ENCODE data around the gene TCP1.
A peak's percentile ranks its signal among the peaks of the same experiment; 100 is the strongest.

- no peak for TF ChIP-seq EZH2 (IDR thresholded peaks at IDR 0.05; ENCODE audit: low read depth, unreplicated experiment)
- TF ChIP-seq, protein P1, sequence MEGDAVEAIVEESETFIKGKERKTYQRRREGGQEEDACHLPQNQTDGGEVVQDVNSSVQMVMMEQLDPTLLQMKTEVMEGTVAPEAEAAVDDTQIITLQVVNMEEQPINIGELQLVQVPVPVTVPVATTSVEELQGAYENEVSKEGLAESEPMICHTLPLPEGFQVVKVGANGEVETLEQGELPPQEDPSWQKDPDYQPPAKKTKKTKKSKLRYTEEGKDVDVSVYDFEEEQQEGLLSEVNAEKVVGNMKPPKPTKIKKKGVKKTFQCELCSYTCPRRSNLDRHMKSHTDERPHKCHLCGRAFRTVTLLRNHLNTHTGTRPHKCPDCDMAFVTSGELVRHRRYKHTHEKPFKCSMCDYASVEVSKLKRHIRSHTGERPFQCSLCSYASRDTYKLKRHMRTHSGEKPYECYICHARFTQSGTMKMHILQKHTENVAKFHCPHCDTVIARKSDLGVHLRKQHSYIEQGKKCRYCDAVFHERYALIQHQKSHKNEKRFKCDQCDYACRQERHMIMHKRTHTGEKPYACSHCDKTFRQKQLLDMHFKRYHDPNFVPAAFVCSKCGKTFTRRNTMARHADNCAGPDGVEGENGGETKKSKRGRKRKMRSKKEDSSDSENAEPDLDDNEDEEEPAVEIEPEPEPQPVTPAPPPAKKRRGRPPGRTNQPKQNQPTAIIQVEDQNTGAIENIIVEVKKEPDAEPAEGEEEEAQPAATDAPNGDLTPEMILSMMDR (conservative IDR thresholded peaks at IDR 0.05; ENCODE audit: low read depth in 2 of 2) = peak; percentile 26 to 40
- no peak for TF ChIP-seq EZH2phosphoT487 (IDR thresholded peaks at IDR 0.05; ENCODE audit: unreplicated experiment)
- TF ChIP-seq POLR2AphosphoS5 (IDR thresholded peaks at IDR 0.05; ENCODE audit: low read depth) = 0 out of 2 replicates have a peak, but pooled peaks have one; percentile 23
- TF ChIP-seq ETS1 (IDR thresholded peaks at IDR 0.05) = no peak
- no peak for TF ChIP-seq ZNF462 (CRISPR knock-in tag; IDR thresholded peaks at IDR 0.05)
Measured at GRCh38 chr6:159758031-159759001, 31.1 kb downstream of the TCP1 start.

Data from GM23338 (cell line).